GM12801 (cell line): Measurements from ENCODE around the gene COL3A1.

Source experiments
- TF ChIP-seq, protein P1 (sequence below): IDR thresholded peaks from one replicate; pipeline ENCODE4 v1.5.1; 2011; ENCODE audit warnings: control low read depth; ENCODE audit not compliant: insufficient read length; ENCODE audit errors: extremely low read depth

The COL3A1 gene

DNA sequence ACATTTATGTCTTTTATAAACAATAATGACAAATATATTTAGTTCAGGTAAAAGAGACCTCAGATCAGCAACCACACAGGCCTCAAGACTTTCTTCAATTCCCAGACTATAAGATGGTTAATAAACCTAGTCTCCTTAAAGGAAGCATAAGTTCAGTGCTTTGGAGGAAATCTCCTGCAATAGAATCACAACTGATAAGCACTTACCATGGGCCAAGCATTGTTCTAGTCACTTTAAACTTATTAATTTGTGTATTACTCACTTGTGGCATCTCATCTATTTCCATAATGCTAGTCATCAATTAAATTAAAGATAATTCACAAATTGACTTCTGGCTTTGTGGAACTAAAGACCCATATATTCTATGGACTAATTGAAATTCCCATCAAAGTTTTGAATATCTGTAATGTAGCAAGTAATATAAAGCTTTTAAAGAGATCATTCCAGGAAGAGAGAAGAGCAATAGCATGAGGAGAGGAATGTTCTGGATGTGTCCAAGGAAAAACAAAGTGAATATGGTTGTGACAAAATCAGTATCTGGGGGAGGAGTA lies 42.2 kb downstream of the COL3A1 start:
- TF ChIP-seq, protein P1, sequence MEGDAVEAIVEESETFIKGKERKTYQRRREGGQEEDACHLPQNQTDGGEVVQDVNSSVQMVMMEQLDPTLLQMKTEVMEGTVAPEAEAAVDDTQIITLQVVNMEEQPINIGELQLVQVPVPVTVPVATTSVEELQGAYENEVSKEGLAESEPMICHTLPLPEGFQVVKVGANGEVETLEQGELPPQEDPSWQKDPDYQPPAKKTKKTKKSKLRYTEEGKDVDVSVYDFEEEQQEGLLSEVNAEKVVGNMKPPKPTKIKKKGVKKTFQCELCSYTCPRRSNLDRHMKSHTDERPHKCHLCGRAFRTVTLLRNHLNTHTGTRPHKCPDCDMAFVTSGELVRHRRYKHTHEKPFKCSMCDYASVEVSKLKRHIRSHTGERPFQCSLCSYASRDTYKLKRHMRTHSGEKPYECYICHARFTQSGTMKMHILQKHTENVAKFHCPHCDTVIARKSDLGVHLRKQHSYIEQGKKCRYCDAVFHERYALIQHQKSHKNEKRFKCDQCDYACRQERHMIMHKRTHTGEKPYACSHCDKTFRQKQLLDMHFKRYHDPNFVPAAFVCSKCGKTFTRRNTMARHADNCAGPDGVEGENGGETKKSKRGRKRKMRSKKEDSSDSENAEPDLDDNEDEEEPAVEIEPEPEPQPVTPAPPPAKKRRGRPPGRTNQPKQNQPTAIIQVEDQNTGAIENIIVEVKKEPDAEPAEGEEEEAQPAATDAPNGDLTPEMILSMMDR: no peak

DNA sequence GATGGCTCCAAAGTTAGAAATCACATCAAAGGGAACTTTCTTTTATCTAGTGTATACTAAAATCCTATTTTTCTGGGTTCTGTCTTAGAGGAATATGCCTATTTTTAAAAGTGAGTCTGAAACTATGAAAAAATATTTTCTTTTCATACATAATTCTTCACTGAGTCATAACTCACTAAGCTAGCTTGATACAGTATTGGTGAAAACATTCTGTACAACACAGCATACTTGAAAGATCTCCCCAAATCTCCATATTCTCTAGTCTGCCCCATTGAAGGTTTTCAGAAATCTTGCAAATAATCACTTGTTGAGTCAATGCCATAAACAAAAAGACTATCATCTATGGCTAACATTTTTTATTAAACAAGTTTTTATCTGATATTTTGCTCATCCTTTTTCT lies 44.5 kb downstream of the COL3A1 start:
- TF ChIP-seq, protein P1: no peak

GRCh38 chr2:189020179-189020578 lies 46.0 kb downstream of the COL3A1 start:
- TF ChIP-seq, protein P1: no peak

GRCh38 chr2:189022053-189022481 lies 47.9 kb downstream of the COL3A1 start:
- TF ChIP-seq, protein P1: no peak

GRCh38 chr2:189022492-189022891 lies 48.3 kb downstream of the COL3A1 start:
- TF ChIP-seq, protein P1: no peak

DNA sequence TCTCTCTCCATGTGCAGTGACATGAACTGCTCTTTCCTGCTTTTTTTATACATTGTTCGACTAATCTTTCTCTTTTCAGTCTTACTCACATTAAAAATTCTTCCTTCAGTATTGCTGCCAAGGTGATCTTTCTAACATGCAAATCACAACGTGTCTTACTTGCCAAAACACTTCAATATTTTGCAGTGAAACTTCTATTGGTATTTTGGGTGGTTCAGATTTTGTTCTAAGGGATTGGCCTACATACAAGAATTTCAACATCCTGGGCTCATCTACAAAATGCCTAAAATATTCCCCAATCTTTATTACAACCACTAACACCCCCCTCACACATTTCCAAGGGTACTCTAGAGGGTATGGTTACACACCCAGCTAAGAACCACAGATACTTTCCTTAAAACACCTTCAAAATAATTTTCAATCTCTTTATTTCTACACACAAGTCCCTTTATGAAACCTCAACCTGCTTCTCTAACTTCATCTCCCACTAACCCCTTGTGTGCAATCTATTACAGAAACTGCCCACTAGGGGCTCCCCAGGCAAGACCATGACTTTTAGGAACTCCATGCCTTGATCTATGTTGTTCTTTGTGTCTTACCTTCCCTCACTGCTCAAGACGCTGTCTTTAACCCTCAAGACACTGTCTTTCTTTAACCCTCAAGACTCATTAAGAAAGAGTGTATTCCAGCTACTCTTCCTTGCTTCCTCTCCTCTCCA lies 50.9 kb downstream of the COL3A1 start:
- TF ChIP-seq, protein P1: no peak

DNA sequence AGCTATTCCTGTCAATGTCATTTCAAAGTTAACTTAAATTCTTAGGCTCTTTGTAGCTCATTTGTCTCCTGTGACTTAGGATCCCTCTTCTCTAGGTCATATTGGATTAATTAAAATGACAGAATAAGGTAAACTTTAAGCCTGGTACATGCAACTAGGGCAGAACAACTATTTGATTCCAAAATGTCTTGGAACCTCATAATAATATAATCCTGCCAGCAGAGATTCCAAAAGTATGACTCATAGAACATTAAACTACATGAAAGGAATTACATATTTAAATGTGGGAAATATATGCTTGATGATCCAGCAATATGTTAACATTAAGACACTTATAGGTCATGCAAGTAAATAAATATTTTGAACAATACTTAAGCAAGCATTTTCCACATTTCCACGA lies 63.3 kb downstream of the COL3A1 start:
- TF ChIP-seq, protein P1: no peak
